Activated CD4-positive, alpha-beta T cell treated with anti-CD3 and anti-CD28 coated beads for 24 hours (primary cell): ENCODE results near the gene SEPTIN10.
A peak's percentile ranks its signal among the peaks of the same experiment; 100 is the strongest.
"Not testable (repeated sequence)": the region's sequence is repeated elsewhere in the genome, so short reads cannot be mapped to it uniquely, and the experiment has no call there.

Experiments
- DNase-seq, 2 donors: peaks; one replicate each; pipeline ENCODE4 v3.0.0-alpha.2; 2020; ENCODE audit warnings: low read depth in 2 of 2

Gene SEPTIN10

DNA sequence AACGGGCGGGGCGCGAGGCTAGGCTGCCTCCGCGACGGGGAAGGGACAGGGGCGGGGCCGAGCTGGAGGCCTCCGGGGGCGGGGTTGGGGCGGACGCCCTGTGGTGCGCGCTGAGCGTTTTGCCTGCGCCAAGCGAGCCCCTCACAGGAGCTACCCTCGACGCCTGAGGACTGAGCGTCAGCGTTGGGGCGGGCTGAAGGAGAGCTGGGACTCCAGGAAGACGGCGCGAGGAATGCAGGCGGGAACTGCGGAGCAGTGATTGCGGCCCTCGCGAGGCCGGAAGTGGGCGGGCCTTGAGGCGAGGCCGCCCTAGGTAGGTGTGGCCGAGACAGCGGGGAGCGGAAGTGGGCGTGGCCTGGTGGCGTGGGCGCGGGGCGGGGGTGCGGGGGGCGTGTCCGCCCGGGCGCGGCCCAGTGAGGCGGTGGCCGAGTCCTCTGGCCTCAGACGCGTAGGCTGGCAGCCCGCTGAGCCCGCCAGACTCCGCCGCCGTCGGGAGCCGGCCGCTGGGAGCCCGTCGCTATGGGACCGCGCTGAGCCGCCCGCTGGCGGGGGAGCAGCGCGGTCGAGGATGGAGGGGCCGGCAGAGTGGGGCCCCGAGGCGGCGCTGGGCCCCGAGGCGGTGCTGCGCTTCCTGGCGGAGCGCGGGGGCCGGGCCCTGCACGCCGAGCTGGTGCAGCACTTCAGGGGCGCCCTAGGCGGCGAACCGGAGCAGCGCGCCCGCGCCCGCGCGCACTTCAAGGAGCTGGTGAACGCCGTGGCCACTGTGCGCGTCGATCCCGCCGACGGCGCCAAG is at the start of gene SEPTIN10, which contains the start of gene SOWAHC:
Gene SEPTIN10 (minus strand): TSS at position 45 of the 793 bp plus-strand sequence. CDS start 139 bp downstream, outside the sequence.
Gene SOWAHC (plus strand): TSS at position 443 of the 793 bp plus-strand sequence. CDS start 126 bp downstream, at position 569.
- DNase-seq = peak; percentile 56 to 71

DNA sequence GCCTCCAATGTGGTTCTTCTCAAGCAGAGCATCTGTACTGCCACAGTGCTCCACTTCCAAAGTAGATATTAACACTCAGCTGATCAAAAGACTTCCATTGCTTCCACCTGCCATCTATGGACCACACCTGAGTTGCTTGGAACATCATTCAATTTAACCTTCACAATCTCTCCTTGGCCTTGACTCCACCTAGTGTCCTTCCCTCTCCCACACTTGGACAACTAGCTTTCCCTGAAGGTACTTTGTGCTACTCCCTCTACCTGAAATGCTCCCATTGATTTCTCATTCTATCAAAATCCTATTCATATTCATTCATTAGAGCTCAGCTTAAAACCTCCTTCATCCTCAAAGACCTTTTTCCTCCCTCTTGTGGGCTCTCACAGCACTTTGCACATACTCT is 49.1 kb upstream of the SEPTIN10 start:
- DNase-seq = no peak

DNA sequence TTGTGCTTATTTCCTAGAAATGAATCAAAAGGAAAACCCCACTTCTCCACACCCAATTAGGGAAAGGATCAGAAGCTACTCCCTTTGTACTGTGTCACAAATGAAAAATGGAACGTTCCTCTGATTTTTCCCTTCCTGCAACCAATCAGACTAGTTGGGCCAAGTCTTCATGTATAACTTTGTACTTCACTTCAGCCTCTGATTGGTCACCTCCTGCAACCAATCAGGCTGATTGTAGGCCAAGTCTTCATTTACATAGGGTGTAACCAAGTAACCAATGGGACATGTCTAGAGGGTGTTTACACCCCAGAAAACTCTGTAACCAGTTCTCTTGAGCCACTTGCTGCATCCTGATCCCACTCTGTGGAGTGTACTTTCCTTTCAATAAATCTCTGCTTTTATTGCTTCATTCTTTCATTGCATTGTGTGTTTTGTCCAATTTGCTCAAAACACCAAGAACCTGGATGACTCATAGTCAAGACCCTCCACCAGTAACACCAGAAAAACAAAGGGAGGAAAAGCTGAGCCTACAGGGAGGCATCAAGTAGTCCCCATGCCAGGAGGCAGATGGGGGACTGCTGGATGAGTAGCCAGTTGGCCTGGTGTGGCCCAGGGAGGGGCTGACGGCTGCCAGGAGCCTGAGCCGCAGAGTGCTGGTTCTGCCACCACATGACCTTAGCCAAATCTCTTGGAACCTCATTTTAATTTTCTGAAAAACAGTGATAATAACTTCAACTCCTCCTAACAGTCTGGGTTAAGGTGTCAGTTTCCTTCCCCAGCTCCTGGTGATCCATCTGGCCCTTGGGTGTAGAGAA is 46.5 kb upstream of the SEPTIN10 start:
- DNase-seq = no peak

DNA sequence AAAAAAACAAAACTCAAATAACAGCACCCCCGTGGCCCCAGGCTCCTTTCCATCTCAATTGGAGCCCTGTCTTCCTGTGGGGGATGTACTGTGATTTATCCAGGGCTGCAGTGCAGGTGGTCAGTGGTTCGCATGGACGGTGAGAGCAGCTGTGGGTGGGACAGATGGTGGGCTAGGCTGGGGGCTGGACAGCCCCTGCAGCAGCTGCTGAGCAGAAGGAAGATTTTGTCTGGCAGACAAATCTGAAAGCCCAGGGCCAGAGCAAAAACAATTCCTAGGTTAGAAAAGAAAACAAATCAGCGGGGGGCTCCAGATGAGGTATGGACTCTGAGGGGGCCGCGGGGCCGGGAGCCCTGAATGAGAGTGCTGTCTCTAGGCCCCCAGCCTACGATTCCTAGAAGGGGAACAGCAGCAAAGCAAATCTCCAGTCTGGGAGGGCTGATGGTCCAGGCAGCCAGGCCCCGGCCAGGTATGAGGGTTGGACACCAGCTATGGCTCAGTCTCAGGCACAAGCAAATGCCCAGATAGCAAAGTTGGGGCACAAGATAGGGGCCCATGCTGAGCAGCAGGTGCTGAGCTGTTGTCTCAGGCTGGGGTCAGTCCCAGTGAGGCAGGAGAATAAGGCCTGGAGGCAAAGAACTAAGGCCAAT is 45.8 kb upstream of the SEPTIN10 start:
- no peak for DNase-seq

DNA sequence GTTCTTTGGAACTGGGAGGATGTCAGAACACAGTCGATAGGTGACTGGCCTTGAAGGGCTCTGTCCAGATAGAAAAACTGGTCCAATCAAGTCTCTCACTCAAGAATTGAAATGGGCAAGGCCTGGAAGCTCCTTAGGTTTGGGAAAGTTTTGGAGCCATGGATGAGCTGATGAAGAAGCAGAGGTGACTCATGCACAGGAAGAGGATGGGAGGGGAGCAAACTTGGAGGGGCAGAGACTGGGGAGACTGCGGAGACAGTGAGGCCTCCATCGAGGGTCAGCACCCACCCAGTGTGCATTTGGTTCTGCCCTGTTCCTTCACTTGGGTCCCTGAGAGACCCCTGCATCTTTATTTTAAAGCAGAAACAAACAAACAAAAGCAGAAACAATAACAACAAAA is 41.5 kb upstream of the SEPTIN10 start:
- no peak for DNase-seq

DNA sequence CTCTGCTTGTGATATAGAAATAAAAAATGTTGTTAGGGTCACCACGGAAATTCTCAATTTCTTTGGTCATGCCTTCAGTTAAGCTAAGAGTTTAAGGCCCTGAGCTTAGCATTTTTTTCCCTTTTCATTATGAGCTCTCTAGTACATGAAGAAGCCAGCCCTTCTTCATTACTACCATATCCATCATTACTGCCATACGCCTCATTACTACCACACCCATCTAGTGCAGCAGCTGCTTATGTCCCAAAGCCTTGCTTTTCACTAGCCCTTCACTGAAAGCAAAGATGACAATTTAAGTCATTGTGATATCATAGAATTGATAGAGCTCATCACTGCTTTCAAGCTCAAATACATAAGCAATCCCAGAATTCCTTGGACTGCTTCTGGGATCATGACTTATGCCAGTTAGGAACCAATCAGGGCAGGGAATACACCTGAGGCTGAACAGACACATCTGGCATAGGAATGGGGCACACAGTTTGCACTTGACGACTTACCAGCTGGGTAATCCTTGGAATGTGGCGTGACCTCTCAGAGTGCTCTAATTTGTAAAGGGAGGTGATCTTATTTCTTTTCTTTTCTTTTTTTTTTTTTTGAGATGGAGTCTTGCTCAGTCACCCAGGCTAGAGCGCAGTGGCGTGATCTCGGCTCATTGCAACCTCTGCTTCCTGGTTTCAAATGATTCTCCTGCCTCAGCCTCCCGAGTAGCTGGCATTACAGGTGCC is 40.7 kb upstream of the SEPTIN10 start:
- no peak for DNase-seq

DNA sequence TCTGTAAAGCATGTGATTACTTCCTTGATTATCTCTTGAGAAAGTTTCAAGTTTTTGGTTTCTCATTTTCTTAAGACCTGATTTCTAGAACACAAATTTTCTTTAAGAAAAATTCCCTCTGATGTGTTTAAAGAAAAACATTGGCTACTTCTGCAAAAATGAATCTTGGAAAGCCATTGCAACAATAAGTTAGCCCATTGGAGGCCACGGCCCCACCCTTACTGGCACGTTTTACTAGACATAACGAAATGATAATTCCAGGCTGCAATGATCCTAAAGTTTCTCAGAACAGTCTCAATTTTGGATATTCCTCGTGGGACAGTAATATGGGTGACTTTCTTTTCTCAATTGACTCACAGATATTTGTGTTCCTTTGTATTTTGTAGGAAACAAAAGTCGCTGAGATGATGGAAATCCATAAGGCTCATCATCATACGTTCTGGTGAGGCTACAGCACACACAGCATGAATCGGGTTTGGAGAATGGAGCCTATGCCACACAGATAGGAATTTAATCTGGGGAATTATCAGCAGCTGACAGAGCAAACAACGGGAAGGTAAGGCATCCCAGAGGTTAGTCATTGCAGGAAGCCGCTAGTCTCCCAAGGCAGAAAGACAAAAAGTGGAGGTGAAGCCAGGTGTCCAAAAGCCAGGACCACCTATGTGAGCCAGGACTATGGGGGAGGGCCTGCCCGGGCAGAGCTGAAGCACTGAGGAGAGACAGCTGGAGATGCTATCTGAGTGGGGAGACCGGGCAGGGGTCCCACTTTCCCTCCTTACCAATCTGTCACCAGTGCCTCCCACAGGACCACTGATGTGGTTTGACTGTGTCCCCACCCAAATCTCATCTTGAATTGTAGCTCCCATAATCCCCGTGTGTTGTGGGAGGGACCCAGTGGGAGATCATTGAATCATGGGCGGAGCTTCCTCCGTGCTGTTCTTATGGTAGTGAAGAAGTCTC is 36.2 kb upstream of the SEPTIN10 start:
- DNase-seq = no peak

DNA sequence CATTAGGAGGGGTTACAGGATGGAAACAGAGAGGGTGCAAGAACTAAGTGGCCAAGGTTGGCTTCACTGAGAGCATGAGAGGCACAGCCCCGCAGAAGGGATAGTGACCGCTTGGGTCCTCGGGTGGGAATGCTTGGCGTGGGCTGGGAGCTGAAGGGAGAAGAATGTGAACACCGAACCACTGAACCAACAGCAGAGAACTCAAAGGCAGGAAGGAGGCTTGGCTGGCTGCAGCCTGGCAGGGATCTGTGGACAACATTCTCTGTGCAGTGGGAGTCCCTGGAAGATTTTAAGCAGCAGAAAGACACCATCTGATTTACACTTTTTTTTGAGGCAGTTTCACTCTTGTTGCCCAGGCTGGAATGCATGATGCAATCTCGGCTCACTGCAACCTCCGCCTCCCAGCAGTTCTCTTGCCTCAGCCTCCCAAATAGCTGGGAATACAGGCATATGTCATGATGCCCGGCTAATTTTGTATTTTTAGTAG is 34.3 kb upstream of the SEPTIN10 start:
- DNase-seq = no peak

DNA sequence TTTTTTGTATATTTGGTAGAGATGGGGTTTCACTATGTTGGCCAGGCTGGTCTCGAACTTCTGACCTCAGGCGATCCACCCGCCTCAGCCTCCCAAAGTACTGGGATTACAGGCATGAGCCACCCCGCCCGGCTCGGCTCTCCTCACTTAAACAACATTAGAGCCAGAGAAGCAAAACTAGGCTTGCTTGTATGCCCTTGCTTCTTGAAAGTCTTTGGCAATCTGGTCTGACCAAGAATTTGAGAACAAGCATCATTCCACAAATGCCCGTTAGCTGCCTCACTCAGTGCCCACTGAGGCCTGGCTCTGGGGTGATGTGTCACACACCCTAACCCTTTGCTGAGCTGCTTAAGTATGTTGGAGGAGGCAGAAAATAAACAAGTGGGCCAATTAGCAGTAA is 33.9 kb upstream of the SEPTIN10 start:
- no peak for DNase-seq

DNA sequence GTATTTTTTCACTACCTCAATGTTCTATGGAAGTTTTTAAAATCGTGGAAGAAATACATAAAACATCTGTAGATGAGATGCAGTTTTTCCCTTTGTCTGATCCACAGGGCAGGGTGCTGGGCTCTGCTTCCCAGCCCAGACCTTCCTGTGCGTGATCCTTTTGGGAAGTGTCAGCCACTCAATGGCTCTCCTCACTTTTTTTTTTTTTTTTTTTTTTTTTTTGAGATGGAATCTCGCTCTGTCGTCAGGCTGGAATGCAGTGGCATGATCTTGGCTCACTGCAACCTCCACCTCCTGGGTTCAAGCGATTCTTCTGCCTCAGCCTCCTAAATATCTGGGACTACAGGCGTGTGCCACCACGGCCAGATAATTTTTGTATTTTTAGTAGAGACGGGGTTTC is 33.2 kb upstream of the SEPTIN10 start:
- DNase-seq = no peak

DNA sequence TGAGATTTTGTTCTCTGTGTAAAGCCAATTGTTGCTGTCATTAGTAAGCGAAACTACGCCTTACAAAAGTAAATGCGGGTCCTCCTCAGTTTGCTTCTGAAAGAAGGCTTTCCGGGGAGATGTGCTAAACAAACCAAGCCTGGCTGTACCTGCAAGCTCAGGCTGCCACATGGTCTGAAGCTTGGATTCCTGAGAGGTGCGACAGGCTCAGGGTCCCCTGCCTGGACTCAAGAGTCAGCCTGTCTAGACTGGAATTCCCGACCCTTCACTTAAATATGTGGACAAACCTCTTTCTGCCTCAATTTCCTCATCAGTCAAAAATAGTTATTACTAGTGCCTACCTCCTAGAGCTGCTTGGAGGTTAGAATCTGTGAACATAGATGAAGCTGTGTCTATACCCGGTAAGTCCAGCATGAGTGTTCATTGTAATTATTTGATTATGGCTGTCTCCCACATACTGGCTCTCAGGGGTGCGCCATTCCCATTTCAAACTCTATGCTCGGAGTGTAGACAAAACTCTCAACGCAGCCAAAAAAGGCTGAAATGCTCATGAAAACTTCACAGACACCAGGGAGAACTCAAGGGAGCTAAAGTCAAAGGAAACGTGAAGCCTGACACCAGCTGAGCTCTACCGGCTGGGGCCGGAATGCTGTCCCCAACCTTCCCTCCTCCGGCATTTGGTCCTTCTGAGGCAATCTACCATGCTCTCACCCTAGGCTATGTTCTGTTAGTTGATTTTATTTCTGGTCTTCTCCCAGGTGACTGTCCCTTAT is 31.8 kb upstream of the SEPTIN10 start:
- DNase-seq = no peak

DNA sequence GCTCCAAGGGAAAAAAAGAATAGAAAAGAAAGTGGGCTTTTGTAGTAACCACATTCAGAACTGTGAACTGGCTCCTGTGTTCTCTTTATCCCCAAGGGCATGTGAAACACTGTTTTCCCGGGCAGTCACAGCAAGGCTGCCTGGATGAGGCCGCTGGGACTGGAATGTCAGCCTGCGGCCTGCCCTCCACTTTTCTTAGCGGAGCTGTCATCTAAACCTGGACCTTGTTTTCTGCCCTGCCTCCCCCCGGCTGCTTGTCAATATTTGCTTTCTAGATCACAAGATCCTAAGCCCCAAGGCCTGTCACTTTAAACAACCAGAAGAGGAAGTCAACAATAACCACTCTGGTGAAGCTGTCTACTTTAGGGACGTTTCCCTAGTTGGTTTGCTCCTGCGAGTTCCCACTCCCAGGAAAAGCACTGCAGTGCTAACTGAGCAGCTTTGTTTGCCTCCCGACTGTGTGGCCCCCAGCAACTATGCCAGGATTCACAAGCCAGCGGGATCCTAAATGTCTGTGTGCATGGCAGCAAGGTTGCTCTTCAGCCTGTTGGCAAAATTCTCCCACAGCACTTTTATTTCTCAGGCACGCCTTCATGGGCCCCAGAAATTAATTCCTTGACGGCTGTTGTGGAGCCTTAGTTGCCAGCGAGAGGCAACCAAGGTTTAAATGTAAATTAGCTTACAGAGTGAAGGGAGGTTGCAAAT is 31.0 kb upstream of the SEPTIN10 start:
- DNase-seq = no peak

DNA sequence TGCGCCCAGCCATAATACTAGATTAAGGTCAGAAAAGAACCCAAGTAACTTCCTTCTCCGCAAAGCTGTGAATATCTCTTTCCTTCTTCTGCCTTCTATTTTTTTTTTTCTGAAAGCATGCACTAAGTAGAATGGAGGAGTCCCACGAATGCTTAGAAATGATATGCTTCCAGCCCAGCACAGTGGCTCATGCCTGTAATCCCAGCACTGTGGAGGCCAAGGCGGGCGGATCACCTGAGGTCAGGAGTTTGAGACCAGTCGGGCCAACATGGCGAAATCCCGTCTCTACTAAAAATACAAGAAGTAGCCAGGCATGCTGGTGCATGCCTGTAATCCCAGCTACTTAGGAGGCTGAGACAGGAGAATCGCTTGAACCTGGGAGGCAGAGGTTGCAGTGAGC is 26.2 kb upstream of the SEPTIN10 start:
- DNase-seq = not testable (repeated sequence)

DNA sequence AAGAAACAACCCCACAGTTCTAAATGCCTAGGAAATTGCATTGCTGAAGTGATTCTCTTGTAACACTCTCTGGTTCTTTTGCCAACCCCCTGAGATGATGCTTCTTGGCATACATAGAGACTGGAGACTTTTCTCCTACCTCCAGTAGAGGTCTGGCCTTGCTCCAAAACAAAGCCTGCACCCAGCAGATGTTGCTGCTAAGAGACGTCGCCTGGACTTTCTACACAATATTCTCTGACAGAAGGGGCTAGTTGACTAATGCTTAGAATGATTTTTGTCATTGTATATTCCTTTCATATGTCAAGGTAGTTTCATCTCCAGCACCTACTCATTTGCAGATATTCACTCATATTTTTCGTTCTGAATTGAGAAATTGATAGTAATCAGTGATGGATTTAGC is 25.0 kb upstream of the SEPTIN10 start:
- no peak for DNase-seq

DNA sequence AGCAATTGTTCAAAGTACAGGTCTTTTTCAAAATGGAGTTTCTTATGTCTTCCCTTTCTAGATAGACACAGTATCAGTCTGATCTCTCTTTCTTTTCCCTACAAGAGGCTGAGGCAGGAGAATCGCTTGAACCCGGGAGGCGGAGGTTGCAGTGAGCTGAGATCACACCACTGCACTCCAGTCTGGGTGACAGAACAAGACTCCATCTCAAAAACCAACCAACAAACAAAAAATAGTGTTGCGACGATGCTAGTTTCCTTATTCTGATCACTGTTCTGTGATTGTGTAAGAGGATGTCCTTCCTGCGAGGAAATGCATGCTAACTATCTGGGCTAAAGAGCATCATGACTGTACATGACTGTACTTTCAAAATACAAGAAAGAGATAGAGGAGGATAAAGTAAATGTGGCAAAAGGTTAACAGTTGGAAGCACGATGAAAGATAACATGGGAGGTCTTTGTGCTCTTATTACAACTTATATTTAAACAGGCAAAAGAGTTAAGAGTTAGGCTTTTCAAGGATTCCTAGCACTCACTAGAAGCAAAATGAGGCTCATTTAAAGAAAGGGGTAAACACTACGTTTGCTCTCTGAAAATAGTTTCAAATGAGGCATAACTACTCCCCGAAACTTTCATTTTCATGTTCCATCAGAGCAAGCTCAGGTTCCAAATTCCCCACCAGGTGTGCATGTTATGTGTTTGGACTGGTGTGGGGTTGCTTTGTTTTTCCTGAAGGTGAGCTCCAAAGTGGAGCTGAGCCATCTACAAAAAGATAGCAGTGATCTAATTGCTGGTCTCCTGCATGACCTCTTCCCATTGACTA is 24.2 kb upstream of the SEPTIN10 start:
- no peak for DNase-seq

DNA sequence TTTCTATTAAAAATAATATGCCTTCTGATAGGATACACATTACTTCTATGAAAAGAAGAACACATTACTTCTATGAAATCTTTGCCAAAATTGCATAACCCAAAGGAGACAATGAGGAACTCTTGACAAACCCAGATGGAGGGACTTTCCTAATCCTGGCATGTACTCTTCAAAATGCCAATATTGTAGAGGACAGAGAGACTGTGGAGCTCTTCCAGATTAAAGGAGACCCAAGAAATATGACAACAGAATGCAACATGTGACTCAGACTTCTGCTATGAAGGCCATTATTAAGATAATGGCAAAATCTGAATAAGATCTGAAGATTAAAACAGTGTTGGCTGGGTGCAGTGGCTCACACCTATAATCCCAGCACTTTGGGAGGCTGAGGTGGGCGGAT is 22.6 kb upstream of the SEPTIN10 start:
- DNase-seq = no peak

DNA sequence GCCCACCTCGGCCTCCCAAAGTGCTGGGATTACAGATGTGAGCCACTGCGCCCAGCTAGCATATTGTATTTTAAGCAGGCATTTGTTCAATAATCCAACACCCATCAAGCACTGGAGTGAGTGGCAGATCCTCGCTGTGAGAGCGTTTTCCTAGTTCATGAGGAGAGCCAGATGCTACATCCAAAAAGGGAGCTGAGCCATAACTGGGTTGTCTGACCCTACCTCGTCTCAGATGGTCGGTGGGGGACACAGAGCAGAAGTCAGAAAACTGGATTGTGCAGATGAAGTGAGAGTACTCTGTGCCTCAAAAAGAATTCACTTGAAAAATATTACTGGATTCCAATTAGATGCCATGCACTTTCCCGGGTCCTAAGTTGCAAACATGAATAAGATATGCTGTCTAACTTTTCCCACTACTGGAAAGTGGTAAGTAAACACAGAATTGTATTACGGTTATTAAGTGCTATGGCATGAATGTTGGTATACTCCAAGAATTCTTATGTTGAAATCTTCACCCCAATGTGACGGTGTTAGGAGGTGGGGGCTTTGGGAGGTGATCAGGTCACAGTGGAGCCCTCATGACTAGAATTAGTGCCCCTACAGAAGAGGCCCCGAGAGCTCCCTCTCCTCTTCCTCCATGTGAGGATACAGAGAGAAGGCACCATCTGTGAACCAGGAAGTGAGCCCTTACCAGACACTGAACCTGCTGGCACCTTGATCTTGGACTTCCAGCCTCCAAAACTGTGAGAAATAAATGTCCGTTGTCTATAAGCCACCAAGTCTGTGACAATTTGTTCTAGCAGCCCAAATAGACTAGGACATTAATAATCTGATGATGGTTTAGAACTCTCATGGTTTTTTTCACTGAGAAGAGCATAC is 21.9 kb upstream of the SEPTIN10 start:
- no peak for DNase-seq
